ENCODE measurements around the gene HLA-B.

GRCh38 chr6:31395832-31396231, 38.9 kb upstream of the HLA-B start:
- TF ChIP-seq POLR2A (IDR thresholded peaks at IDR 0.05): no peak
- TF ChIP-seq CTCF (IDR thresholded peaks at IDR 0.05): no peak

Measured in Peyer's patch (tissue), 4 donors.